ENCODE results near the gene MICAL1.
A peak's percentile ranks its signal among the peaks of the same experiment; 100 is the strongest.

Gene MICAL1

DNA sequence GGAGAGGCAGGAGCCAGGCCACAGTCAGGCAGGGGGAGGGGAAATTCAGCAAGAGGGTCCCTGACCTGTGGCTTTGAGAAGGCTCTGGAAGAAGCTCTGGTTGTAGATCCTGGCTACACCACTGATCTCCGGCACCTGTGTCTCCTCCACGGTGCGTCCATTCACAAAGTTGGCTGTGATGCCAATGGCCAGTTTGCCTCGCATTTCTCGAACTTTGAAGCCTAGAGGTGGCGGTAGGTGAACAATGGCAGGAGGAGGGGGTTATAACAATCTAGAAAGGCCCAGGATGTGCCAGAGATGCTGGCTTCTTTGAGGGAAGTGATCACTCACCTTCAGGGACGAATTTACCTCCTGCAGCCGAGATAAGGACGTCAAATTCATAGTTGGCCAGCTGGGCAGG, 3.4 kb downstream of the MICAL1 start:
- no peak for DNase-seq

DNA sequence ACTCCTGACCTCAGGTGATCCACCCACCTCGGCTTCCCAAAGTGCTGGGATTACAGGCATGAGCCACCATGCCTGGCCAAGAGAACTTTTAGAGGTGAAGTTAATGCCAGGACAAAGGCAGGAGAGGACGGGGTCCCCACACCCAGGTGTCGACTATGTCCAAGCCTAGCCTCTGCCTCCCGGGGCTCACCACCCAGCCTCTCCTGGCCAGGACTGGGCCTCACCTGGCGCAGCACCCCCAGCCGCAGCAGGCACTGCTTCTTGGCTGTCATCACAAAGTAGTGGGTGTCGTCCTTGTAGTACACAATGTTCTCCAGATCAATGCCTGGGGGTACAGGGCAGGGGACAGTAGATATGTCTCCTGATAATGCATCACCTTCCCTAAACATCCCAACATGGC, 4.2 kb downstream of the MICAL1 start:
- DNase-seq: no peak

- no peak for DNase-seq
Measured at GRCh38 chr6:109450801-109451200, 4.8 kb downstream of the MICAL1 start.

DNA sequence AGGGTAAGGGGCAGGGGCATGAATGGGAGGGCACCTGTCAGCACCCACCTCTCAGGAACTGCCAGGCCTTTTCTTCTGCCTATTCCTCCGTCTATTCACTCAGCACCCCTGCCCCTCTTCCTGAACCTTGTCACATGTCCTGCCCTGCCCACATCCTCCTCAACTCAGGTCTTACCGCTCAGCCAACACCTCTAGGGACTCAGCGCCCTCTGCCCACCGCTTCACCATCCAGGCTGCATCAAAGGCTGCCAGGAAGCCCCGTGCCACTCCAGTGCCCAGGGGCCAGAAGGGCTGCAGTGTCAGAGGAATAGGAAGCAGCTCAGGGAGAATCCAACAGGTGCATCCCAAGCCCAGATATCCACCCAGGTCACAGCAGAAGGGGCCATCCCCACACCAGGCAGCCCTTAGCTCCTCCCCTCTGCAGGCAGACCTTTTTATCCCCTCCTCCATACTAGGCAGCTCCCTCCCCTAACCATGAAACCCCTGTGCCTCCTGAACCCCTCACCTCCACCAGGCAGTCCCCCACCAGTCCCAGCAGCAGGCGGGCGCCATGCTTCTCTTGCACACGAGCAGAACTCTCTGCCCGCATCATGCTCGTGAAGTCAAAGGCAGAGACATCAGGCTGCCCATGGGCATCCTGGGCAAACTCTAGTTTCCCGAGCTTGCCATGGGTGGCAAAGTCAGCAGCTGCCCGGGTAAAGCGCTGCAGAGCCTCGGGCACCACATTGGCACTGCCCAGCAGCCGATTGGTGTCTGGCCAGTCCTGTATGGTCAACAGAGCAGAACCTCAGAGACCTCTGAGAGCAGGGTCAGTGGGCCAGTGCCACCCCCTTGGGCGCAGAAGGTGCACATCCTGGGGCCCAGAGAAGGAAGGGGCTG, 5.5 kb downstream of the MICAL1 start:
- DNase-seq: no peak

DNA sequence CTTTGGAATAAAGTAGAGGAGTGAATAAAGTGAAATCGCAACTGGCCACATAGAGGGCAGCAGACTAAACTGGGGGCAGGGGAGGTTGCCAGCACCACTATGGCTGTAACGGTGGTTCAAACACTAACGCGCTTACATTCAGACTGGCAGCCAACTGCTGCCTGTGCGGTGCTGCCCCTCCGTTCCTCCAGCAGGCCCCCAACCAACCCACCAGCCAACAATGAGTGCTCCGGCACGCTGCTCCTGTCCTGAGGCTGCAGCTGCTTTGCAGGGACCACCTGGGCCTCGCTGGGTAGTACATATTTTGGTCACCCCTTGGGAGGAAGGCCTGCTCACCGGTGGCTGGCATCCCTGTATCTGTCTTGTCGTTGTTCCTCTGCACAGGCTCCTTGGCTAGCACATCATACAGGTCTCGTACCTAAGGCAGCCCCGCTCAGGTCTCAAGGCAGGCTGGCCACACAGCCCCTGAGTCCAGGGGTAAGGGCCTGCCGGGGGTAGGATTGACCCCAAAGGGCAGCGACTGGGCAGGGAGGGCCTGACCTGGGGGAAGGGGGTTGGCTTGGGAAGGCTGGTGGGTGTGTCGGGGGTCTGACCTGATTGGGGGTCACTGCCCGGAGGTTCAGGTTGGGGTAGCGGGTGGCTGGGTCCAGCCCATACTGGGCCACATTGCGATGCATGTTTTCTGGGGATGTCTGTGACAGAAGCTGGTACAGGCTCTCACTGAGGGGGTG, 6.3 kb downstream of the MICAL1 start:
- DNase-seq: no peak

- no peak for DNase-seq
Measured at GRCh38 chr6:109448615-109449014, 7.0 kb downstream of the MICAL1 start.

- DNase-seq: no peak
Measured at GRCh38 chr6:109447878-109448555, 7.6 kb downstream of the MICAL1 start.

DNA sequence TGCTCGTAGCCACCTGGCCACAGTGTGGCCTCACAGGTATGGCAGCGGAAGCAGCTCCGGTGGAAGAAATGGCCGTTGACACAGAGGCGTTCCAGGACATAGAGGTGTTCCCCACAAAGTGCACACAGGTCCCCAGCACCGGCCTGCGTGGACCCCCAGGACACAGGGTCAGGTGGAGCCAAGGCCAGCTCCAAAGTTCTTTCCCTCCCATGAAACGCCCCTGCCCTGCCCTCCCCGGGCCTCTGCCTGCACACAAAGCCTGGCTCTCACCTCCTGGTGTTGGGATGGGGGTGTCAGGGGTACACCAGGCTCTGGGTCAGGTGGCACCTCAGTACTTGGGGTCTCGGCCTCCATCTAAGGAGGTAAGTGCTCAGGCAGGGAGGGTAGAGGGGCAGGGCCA, 8.5 kb downstream of the MICAL1 start:
- no peak for DNase-seq

- no peak for DNase-seq
Measured at GRCh38 chr6:109446541-109446940, 9.0 kb downstream of the MICAL1 start.

- DNase-seq: no peak
Measured at GRCh38 chr6:109446072-109446471, 9.5 kb downstream of the MICAL1 start.

GRCh38 chr6:109445382-109445781, 10.2 kb downstream of the MICAL1 start:
- DNase-seq: no peak

DNA sequence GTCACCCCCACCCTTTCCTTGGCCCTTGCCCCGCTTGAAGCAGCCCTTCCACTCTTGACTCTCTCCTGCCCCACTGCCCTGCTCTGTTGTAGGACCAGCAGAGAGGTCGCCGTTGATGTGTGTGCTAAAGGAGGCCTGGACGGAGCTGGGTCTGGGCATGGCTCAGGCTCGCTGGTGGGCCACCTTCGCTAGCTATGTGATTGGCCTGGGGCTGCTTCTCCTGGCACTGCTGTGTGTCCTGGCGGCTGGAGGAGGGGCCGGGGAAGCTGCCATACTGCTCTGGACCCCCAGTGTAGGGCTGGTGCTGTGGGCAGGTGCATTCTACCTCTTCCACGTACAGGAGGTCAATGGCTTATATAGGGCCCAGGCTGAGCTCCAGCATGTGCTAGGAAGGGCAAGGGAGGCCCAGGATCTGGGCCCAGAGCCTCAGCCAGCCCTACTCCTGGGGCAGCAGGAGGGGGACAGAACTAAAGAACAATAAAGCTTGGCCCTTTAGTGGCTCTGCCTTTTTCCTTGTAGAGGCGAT, 12.1 kb downstream of the MICAL1 start:
- no peak for DNase-seq

DNA sequence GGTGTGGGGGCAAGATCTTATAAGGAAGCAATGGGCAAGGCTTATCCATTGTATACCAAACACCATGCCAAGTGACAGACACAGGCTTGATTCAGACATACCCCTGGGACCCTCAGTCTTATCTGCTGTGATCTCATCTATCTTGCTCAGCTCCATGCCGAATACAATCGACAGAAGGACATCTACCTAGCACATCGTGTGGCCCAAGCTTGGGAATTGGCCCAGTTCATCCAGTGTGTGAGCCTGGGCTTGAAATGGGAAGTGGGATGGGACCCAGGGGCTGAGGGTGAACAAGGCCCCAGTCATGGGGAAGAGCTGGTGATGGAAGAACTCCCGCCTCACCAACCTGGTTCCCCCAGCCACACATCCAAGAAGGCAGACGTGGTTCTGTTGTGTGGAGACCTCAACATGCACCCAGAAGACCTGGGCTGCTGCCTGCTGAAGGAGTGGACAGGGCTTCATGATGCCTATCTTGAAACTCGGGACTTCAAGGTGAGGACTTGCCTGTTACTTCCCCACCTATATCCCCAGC, 13.1 kb downstream of the MICAL1 start:
- no peak for DNase-seq

DNA sequence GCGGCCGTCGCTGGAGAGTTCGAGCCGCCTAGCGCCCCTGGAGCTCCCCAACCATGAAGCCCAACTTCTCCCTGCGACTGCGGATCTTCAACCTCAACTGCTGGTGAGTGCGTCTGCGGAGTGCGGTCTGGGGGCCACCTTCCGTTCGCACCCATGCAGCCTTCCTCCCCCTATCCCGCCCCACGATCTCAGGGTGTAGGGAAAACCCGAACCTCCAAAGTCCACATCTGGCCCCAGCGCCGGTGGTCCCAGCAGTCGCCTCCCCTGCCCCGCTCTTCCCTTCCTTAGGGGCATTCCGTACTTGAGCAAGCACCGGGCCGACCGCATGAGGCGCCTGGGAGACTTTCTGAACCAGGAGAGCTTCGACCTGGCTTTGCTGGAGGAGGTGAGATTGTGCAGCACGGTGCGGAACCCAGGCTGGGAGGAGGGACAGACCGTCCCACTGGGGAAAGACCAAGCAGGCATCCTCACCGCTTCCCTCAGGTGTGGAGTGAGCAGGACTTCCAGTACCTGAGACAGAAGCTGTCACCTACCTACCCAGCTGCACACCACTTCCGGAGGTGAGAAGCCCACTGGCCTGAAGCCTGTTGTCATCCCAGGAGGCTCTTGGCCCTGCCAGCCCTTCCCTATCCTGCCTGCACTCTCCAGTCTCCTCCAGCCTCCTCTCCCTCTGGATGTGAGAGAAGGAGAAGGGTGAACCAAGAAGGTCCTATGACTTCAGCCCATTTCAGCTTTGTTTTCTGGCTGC, 14.3 kb downstream of the MICAL1 start:
- DNase-seq: peak in 1 of 2 experiments; percentile 59

DNA sequence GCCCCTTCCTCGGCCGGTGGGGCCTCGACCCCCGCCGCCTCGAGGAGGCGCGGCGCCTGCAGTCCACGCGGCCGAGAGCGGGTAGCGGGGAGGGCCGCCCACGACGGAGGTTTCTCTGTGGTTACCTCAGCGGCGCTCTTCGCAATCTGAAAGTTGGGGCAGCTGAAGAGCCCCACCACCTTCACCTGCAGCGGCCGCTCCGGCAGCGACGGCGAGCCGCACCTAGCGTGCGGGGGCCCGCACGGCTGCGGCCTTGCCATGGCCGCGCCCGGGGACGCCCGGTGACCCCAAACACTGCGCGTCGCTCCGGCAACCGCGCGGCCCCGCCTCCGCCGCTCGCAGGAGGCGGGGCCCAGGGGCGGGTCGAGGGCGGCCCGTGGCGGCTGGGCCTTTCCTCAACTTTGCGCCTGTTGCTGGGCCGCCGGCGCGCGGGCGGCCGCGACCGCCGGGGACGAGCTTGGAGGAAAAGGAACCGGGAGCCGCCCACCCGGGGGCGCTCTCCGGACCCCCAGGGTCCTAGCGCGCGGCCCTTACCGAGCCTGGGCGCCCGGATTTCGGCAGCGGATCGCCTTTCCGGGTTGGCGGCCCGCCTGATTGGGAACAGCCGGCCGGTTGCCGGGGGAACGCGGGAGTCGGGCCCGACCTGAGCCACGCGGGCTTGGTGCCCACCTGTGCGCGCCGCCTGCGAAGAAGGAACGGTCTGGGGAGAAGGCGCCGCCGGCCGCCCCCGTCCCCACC, 15.1 kb downstream of the MICAL1 start, which contains the start of the genes PPIL6 and SMPD2:
PPIL6 (minus strand) TSS at position 298 of the 738 bp plus-strand sequence; CDS start at position 260, 38 bp downstream.
SMPD2 (plus strand) TSS at position 394 of the 738 bp plus-strand sequence. CDS start 398 bp downstream, outside the sequence.
- DNase-seq: peak; percentile 66 to 89

- no peak for DNase-seq
Measured at GRCh38 chr6:109436041-109436440, 19.5 kb downstream of the MICAL1 start.

DNA sequence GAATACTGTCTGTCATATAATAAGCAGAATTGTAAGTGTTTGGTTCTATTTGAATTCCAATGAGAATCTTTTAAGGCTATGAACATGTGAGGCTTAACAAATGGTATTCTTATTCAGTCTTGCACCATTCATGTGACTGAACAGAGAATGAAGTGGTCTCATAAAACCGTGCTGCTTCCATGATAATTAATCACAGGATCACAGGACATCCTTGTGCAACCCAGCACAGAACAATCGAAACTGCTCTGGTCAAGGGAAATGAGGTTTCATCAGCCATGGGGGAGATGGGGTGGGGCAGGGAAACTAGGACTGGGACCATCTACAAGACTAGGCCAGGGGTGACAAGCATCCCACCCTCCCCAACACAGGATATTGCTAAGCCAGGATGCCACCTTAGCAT, 21.1 kb downstream of the MICAL1 start:
- no peak for DNase-seq

DNA sequence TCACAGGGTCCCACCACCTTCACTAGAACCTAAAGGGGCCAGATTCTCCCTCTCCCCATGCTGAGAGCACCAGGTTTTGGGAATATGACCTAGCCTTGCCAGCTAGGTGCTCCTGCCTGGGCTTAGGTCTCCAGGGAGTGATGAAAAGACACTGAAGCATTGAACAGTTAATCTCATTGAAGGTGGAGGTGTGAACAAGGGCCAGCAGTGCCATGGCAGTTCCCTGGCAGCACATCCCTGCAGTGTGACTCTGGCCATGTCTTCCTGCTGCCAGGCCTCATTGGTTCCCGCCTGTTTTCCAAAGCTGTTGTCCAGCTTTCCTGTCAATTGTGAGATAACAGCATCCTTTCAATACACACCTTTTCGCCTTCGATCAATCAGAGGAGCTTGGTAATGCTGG, 26.1 kb downstream of the MICAL1 start:
- no peak for DNase-seq

DNA sequence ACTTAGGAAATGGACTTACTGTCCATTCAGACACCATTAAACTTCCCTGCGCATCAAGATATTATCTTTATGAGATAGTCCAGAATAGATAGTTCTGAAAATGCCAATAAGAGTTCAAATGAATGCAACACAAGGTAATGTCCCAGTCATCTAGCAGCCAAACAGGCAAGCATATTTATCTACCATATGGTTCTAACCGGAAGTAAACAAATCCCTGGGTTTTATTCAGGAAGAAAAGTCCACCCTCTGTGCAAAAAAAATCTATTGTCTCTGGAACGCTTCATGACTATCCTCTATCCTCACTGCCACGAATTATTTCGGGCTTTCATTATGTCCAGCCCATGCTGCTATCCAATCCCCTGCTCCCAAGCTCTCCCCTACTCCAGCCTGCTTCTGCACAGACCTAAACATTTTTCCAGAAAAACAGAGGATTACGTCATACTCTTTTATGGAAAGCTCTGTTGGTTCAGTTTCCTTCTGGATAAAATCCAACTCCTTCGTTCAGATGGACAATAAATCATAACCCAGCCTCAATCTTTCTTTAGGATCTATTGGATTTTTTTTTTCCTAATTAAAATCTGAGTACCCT, 26.6 kb downstream of the MICAL1 start:
- no peak for DNase-seq

- no peak for DNase-seq
Measured at GRCh38 chr6:109424946-109425345, 30.6 kb downstream of the MICAL1 start.

GRCh38 chr6:109421184-109421583, 34.4 kb downstream of the MICAL1 start:
- no peak for DNase-seq

Measured in NCI-H524 (cell line).